Parathyroid adenoma (tissue), 2 donors: ENCODE results near the gene ZNF260.
"Not testable (repeated sequence)": the region's sequence is repeated elsewhere in the genome, so short reads cannot be mapped to it uniquely, and the experiment has no call there.

Experiments used
- H2AFZ ChIP-seq: fragments of 300-600 bp; sonication (generic); one replicate; pipeline ENCODE4 v1.7.0; 2017; ENCODE audit warnings: antibody characterized with exemption, mild to moderate bottlenecking
- H3K27ac ChIP-seq: fragments of 300-600 bp; sonication (generic); one replicate; pipeline ENCODE4 v1.7.0; 2017
- H3K27me3 ChIP-seq: fragments of 300-600 bp; sonication (generic); one replicate; pipeline ENCODE4 v1.7.0; 2017; ENCODE audit warnings: low read length; ENCODE audit not compliant: control insufficient read depth, insufficient read depth
- H3K36me3 ChIP-seq: fragments of 300-600 bp; sonication (generic); one replicate; pipeline ENCODE4 v1.7.0; 2017; ENCODE audit warnings: low read length; ENCODE audit not compliant: control insufficient read depth, insufficient read depth
- H3K4me1 ChIP-seq: fragments of 300-600 bp; sonication (generic); one replicate; pipeline ENCODE4 v1.7.0; 2017; ENCODE audit warnings: control low read depth
- H3K4me2 ChIP-seq: fragments of 300-600 bp; sonication (generic); one replicate; pipeline ENCODE4 v1.7.0; 2017; ENCODE audit warnings: low read length
- H3K4me3 ChIP-seq: fragments of 300-600 bp; sonication (generic); one replicate; pipeline ENCODE4 v1.7.0; 2017; ENCODE audit warnings: low read depth, low read length
- H3K79me2 ChIP-seq: fragments of 300-600 bp; sonication (generic); one replicate; pipeline ENCODE4 v1.7.0; 2017; ENCODE audit warnings: control low read depth
- H3K9ac ChIP-seq: fragments of 300-600 bp; sonication (generic); one replicate; pipeline ENCODE4 v1.7.0; 2017; ENCODE audit warnings: mild to moderate bottlenecking
- H3K9me3 ChIP-seq: fragments of 300-600 bp; sonication (generic); one replicate; pipeline ENCODE4 v1.7.0; 2017; ENCODE audit warnings: low read length; ENCODE audit not compliant: control insufficient read depth
- CTCF ChIP-seq: fragments of 300-600 bp; sonication (generic); IDR thresholded peaks from one replicate; pipeline ENCODE4 v1.7.0; 2017; ENCODE audit warnings: antibody characterized with exemption, mild to moderate bottlenecking
- donor health status: primary hyperparathyroidism.

The ZNF260 gene

GRCh38 chr19:36514012-36514612 lies 14.0 kb downstream of the ZNF260 start:
- Histone ChIP-seq H3K4me3 (no peak overlapping the region), H3K4me2 (no peak overlapping the region), H3K36me3 (peaks cover 15% of the 10 kb centered on the region), H3K27me3 (no peaks in the 10 kb centered on the region), H3K79me2 (no peaks in the 10 kb centered on the region), H3K27ac (no peak overlapping the region), H3K9me3 (no peaks in the 10 kb centered on the region), H3K9ac (no peak overlapping the region), H2AFZ (no peak overlapping the region), H3K4me1 (no peaks in the 10 kb centered on the region)
- TF ChIP-seq CTCF = no peak

GRCh38 chr19:36508325-36508724 lies 19.7 kb downstream of the ZNF260 start:
- no peaks in the 10 kb centered on the region for H3K27me3 ChIP-seq
- no peaks in the 10 kb centered on the region for H3K79me2 ChIP-seq
- H3K36me3 ChIP-seq = no peaks in the 10 kb centered on the region
- no peak for TF ChIP-seq CTCF
- H3K4me2 ChIP-seq = no peak overlapping the region
- no peaks in the 10 kb centered on the region for H3K9me3 ChIP-seq
- H3K9ac ChIP-seq = no peak overlapping the region
- no peak overlapping the region for H3K27ac ChIP-seq
- no peak overlapping the region for H2AFZ ChIP-seq
- no peak overlapping the region for H3K4me3 ChIP-seq
- H3K4me1 ChIP-seq = no peaks in the 10 kb centered on the region

GRCh38 chr19:36501973-36502372 lies 26.1 kb downstream of the ZNF260 start:
- no peak overlapping the region for H2AFZ ChIP-seq
- no peaks in the 10 kb centered on the region for H3K9me3 ChIP-seq
- H3K27ac ChIP-seq = no peak overlapping the region
- H3K4me1 ChIP-seq = no peaks in the 10 kb centered on the region
- no peak overlapping the region for H3K9ac ChIP-seq
- H3K4me2 ChIP-seq = no peak overlapping the region
- no peaks in the 10 kb centered on the region for H3K79me2 ChIP-seq
- no peaks in the 10 kb centered on the region for H3K36me3 ChIP-seq
- TF ChIP-seq CTCF = no peak
- H3K27me3 ChIP-seq = no peaks in the 10 kb centered on the region
- no peak overlapping the region for H3K4me3 ChIP-seq

GRCh38 chr19:36497001-36497400 lies 31.1 kb downstream of the ZNF260 start:
- H3K27ac ChIP-seq = no peak overlapping the region
- TF ChIP-seq CTCF = no peak
- no peak overlapping the region for H3K4me2 ChIP-seq
- H3K9me3 ChIP-seq = no peaks in the 10 kb centered on the region
- no peaks in the 10 kb centered on the region for H3K79me2 ChIP-seq
- H3K27me3 ChIP-seq = no peaks in the 10 kb centered on the region
- H3K4me1 ChIP-seq = no peaks in the 10 kb centered on the region
- H3K4me3 ChIP-seq = no peak overlapping the region
- H3K9ac ChIP-seq = no peak overlapping the region
- H2AFZ ChIP-seq = no peak overlapping the region
- H3K36me3 ChIP-seq = no peaks in the 10 kb centered on the region

GRCh38 chr19:36492689-36493453 lies 35.2 kb downstream of the ZNF260 start:
- not testable (repeated sequence) for H3K4me2 ChIP-seq, H3K36me3 ChIP-seq, H3K4me1 ChIP-seq, H3K9ac ChIP-seq, H3K9me3 ChIP-seq, H2AFZ ChIP-seq, H3K79me2 ChIP-seq, H3K27ac ChIP-seq, H3K4me3 ChIP-seq, H3K27me3 ChIP-seq

GRCh38 chr19:36490846-36491245 lies 37.2 kb downstream of the ZNF260 start:
- not testable (repeated sequence) for H3K36me3 ChIP-seq, H3K27me3 ChIP-seq, H3K9me3 ChIP-seq, H3K4me1 ChIP-seq, H2AFZ ChIP-seq, H3K4me3 ChIP-seq, H3K27ac ChIP-seq, H3K9ac ChIP-seq, H3K4me2 ChIP-seq, H3K79me2 ChIP-seq
